Effector CD8-positive, alpha-beta T cell (primary cell): ENCODE results near the gene SUGP2.
"Not testable (repeated sequence)": the region's sequence is repeated elsewhere in the genome, so short reads cannot be mapped to it uniquely, and the experiment has no call there.

Experiments used
- DNase-seq: peaks from one replicate; lab custom pipeline; 2025; lab: John Stamatoyannopoulos, UW

The SUGP2 gene

GRCh38 chr19:18952364-18953003 lies 80.8 kb downstream of the SUGP2 start:
- DNase-seq = not testable (repeated sequence)

DNA sequence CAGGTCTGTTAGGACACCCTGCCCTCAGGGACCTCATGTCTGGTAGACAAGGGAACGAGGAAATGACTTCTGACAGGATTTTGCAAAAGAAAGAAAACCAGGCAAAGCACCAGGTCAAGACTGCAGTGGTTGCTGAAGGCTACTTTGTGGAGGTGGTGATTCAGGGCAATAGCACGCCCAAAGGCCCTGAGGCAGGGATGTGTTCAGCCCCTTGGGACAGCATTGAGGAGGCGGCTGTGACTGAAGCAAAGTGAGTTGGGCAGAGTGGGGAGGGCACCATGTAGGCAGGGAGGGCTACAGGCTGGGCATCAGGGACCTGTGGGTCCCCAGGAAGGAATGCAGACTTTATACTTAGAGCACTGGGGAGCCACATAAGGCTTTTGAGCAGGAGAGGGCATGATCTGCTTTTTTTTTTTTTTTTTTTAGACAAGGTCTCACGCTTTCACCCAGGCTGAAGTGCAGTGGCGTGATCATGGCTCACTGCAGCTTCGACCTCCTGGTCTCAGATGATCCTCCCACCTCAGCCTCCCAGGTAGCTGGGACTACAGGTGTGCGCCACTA lies 81.5 kb downstream of the SUGP2 start:
- DNase-seq = no peak

DNA sequence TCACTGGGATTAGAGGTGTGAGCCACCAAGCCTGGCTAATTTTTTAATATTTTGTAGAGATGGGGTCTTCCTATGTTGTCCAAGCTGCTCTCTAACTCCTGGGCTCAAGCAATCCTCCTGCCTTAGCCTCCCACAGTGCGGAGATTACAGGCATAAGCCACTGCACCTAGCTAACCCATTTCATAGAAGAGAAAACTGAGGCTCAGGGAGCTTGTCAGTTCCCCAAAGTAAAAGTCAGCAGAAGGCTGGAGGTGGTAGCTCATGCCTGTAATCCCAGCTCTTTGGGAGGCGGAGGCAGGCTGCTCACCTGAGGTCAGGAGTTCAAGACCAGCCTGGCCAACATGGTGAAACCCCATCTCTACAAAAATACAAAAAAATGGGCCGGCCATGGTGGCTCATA lies 83.5 kb downstream of the SUGP2 start:
- DNase-seq = no peak

DNA sequence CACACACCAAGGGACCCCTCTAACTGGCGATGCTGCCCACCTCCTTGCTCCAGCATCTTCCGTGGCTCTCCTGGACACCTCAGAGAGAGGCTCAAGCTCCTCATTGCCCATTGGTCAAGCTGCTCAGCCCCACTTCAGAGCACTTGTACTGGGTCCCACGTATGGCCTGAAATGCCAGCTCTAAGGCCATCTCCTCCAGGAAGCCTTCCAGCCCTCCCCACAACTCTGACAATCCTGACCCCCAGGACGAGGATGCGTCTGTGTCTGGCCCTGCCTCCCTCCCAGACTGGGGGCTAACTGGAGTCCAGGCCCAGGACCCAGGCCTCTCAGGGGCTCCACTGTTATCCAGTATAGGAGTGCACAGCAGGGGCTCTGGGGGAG lies 84.4 kb downstream of the SUGP2 start:
- no peak for DNase-seq

DNA sequence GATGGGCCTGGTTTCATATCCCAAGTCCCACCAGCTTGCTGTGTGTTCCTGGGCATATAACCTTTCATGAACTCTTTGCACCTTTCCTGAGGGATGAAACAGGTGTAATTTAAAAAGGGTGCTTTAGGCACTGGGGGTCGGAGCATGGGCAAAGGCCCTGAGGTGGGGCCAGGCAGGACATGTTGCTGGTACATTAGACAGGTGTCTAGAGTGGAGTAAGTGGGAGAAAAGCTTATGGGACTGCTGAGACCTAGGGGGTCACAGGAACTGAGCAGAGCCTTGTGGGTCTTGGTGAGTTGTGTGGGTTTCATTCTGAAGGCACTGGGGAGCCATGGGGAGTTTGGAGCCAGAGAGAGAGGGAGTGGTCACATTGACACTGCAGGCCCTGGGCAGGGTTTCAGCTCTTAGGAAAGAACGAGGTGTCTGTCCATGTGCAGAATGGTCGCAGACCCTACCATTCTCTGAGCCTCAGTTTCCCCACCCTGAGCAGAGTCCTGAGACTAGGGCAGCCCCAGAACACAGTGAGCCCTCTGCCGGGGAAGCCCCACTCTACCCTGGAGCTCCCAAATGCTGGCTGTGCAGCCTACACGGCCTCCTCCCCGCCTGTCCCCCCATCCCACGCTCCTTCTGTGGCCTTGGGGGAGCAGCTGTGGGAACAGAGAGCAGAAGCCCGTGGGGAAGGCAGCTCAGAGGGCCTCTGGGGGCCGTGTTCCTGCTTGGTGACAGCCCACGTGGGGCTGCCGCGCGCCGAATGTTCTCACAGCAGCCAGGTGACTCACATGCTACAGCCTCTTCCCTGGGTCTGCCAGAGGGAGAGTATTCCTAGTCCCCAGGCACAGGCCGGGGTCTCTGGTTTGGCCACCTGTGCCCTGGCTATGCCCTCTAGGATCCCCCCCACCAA lies 85.0 kb downstream of the SUGP2 start:
- no peak for DNase-seq

DNA sequence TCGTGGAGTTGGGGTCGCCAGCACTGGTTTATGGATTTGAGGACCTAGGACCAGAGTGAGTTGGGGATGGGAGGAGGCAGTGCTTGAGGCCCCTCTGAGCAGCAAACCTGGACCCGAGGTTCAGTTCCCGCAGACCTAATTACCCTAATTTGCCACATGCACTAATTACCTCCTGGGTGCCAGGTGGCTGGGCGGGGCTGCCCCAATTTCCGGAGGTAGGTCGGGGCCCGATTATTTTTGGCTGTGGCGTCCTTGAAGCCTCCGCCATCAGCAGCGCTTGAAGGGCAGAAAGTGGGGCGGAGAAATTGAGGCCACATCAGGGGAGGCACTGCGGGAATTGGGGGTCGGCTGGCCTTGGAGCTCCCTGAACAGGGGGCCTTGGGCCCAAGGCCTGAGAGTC lies 86.4 kb downstream of the SUGP2 start:
- no peak for DNase-seq

DNA sequence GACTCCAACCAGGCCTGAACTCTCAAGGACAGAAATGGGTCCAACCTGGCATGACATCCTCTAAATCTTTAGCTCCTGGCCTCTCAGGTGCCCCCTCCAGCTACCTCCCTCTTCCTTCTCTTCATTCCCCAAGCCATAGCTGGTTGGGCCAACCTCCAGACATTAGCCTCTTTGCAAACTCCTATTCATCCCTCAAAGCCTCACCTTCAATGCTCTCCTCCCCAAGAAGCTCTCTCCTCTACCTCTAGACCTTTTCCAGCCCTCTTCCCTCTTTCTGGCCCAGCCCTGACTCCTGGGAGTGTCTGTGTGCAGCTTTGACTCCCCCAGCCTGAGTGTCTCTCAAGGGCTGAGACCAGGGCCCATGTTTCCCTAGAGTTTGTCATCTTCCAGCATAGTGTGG lies 87.0 kb downstream of the SUGP2 start:
- no peak for DNase-seq

- no peak for DNase-seq
Observed at GRCh38 chr19:18945297-18945696, 88.0 kb downstream of the SUGP2 start.

GRCh38 chr19:18943465-18943864 lies 89.9 kb downstream of the SUGP2 start:
- no peak for DNase-seq

DNA sequence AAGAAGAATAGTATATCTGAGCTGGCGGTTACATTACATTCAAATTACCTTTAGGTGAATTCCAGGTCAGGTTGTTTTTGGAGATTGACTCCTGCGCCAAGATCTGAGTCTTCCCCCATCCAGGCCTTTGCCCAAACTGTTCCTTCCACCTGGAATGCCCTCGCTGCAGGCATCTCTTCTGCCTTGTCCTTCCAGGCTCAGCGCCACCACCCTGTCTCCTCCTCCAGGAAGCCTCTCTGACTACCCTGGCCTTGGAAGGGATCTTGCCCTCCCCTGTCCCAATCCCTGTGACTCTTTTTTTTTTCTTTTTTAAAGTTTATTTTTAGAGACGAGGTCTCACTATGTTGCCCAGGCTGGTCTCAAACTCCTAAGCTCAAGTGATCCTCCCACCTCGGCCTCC lies 90.6 kb downstream of the SUGP2 start:
- DNase-seq = no peak

DNA sequence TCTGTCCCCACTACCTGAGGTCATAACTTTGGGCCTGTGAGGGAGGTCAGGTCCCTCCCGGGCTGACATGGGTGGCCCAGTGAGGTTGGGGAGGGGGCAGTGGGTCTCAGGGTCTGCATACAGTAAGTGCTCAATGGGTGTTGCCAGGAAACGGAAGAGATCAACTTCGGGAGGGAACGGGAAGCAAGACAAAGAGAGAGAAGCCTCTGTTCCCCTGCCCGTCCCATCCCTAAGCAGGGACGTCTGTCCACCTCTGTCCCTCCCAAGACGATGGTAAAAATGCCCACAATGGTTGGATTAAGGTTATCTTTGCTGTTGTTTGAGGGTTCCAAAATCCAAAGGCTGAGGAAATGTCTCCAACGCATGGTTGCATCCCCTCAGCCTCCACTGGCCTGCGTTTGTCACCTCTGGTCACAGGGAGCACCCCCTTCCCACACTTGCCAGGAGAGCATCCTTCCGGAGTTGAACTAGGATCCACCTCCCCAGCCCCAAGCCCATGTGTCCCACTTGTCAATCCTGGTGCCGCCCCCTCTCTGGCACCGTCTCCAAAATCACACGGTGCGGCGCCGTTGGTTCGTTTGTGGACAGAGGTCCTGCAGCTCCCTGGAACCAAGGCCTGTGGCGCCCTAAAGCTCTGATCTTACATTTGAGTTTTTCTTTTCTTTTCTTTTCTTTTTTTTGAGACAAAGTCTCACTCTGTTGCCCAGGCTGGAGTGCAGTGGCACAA lies 91.5 kb downstream of the SUGP2 start:
- DNase-seq = no peak
